Measurements from ENCODE around the gene HOXD1.

DNA sequence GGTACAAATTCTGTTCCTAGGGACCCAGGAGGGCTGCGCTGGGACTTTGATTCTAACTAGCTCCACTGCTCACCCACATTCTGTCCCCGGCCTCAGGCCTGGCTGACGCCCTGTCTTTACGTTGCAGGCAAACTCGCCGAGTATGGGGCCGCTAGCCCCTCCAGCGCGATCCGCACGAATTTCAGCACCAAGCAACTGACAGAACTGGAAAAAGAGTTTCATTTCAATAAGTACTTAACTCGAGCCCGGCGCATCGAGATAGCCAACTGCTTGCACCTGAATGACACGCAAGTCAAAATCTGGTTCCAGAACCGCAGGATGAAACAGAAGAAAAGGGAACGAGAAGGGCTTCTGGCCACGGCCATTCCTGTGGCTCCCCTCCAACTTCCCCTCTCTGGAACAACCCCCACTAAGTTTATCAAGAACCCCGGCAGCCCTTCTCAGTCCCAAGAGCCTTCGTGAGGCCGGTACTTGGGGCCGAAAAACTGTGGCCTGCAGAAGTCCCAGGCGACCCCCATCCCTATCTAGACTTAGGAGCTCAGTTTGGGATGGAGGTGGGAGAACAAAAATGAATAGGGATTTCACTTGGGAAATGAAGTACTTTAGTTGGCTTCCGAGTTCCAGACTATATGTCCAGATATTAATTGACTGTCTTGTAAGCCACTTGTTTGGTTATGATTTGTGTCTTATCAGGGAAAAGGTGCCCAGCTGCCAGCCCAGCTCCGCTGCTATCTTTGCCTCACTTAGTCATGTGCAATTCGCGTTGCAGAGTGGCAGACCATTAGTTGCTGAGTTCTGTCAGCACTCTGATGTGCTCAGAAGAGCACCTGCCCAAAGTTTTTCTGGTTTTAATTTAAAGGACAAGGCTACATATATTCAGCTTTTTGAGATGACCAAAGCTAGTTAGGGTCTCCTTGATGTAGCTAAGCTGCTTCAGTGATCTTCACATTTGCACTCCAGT is 1.5 kb downstream of the HOXD1 start:
- TF ChIP-seq, protein P1, sequence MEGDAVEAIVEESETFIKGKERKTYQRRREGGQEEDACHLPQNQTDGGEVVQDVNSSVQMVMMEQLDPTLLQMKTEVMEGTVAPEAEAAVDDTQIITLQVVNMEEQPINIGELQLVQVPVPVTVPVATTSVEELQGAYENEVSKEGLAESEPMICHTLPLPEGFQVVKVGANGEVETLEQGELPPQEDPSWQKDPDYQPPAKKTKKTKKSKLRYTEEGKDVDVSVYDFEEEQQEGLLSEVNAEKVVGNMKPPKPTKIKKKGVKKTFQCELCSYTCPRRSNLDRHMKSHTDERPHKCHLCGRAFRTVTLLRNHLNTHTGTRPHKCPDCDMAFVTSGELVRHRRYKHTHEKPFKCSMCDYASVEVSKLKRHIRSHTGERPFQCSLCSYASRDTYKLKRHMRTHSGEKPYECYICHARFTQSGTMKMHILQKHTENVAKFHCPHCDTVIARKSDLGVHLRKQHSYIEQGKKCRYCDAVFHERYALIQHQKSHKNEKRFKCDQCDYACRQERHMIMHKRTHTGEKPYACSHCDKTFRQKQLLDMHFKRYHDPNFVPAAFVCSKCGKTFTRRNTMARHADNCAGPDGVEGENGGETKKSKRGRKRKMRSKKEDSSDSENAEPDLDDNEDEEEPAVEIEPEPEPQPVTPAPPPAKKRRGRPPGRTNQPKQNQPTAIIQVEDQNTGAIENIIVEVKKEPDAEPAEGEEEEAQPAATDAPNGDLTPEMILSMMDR (IDR thresholded peaks at IDR 0.05) = no peak
- no peak for TF ChIP-seq POLR2A (IDR thresholded peaks at IDR 0.05)
